KOPT-K1 (cell line): ENCODE measurements around the gene MYO1F.
A peak's percentile ranks its signal among the peaks of the same experiment; 100 is the strongest.

ENCODE experiments used
- H3K27ac ChIP-seq: fragments of 200-600 bp; sonication (generic); 2 replicates; pipeline ENCODE4 v1.5.1; 2016; ENCODE audit warnings: antibody characterized with exemption, mild to moderate bottlenecking, low read depth, low read length; ENCODE audit not compliant: poor library complexity, severe bottlenecking
- H3K36me3 ChIP-seq: fragments of 200-600 bp; sonication (generic); 2 replicates; pipeline ENCODE4 v1.5.1; 2017; ENCODE audit warnings: antibody characterized with exemption, mild to moderate bottlenecking, low read length, moderate library complexity; ENCODE audit not compliant: insufficient read depth
- H3K9me3 ChIP-seq: fragments of 200-600 bp; sonication (generic); 2 replicates; pipeline ENCODE4 v1.5.1; 2017; ENCODE audit warnings: antibody characterized with exemption, low read length, mild to moderate bottlenecking; ENCODE audit not compliant: insufficient read depth, poor library complexity, severe bottlenecking

The MYO1F gene

DNA sequence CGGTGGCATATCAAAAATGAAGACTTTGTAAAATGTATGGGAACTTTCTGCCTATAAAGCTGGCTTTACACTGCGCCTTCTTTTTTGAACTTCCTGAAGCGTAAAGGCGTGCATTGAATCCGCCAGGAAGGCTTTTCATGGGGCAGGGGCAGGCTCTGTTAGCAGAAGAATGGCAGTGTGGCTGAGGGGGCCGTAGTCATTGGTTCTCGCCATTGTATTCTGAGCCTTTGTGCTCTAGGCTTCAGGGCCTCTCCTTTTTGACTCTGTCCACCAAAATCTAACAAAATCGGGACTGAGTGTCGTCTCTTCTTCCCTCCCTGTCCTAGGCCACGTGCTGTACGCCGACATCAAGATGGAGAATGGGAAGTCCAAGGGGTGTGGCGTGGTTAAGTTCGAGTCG, 88.9 kb downstream of the MYO1F start:
- Histone ChIP-seq H3K36me3 (peaks cover 74% of the 10 kb centered on the region), H3K27ac (peak overlapping the region; percentile 72), H3K9me3 (no peaks in the 10 kb centered on the region)

DNA sequence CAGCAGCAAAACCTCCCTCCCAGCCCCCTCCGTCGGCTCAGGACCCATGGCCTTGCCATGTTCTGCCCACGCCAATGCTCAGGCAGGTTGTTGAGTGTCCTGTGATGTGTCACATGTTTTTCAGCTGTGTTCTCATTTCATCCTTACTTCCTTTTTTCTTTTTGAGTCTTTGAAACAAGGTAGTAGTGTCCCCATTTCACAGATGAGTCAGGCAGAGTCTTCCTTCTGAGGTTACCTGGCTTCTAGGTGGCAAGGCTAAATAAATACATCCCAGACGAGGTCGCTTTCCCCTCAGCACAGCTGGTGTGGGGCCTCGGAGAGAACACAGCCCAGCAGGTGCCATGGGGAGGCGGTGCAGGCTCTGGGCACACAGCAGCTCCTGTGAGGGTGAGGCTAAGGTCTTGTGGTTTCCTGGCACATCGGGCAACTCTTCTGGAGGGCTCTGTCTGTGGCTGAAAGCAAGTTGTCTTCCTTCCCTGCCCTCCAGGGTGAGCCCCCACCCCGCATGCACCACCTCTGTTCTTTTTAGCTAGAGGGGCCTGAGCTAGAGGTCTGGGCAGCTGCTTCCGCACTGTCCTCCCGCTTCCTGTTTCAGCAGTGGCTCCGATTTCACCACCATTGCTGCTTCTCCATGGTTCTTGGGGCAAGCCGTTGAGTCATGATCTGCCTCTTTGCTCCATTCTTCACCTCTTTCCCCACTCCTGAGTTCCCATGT, 89.9 kb downstream of the MYO1F start:
- peak overlapping the region; percentile 72 for H3K27ac ChIP-seq
- H3K36me3 ChIP-seq, result peaks cover 85% of the 10 kb centered on the region
- H3K9me3 ChIP-seq, result no peaks in the 10 kb centered on the region

DNA sequence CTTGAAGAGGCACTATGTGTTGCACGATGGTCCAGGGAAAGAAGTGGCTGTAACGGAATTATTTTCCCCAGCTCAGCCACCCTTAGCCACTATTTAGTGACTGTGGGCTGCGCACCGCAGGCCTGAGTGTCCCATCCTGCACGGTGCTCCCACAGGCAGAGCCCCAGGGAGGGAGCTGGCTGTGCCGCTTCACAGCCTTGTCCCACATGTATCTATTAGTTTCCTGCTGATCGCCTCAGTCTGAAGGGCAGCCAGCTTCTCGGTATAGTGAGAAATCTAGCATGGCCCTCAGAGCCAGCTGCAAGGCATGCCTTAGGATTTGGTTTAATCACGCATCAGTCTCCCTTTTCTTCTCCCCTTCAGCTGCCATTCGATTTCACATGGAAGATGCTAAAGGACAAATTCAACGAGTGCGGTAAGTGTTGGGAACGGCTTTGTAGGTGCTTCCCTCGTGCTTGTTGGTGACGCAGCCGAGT, 90.5 kb downstream of the MYO1F start:
- peaks cover 91% of the 10 kb centered on the region for H3K36me3 ChIP-seq

DNA sequence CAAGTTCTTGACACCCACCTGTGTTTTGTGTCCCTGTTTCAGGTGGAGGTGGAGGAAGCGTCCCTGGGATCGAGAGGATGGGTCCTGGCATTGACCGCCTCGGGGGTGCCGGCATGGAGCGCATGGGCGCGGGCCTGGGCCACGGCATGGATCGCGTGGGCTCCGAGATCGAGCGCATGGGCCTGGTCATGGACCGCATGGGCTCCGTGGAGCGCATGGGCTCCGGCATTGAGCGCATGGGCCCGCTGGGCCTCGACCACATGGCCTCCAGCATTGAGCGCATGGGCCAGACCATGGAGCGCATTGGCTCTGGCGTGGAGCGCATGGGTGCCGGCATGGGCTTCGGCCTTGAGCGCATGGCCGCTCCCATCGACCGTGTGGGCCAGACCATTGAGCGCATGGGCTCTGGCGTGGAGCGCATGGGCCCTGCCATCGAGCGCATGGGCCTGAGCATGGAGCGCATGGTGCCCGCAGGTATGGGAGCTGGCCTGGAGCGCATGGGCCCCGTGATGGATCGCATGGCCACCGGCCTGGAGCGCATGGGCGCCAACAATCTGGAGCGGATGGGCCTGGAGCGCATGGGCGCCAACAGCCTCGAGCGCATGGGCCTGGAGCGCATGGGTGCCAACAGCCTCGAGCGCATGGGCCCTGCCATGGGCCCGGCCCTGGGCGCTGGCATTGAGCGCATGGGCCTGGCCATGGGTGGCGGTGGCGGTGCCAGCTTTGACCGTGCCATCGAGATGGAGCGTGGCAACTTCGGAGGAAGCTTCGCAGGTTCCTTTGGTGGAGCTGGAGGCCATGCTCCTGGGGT, 91.5 kb downstream of the MYO1F start:
- H3K9me3 ChIP-seq, result no peaks in the 10 kb centered on the region
- H3K36me3 ChIP-seq, result peaks cover 98% of the 10 kb centered on the region
- H3K27ac ChIP-seq, result peak overlapping the region; percentile 72

More for the DNA sequence above, 90.5 kb downstream of the MYO1F start:
- no peaks in the 10 kb centered on the region for H3K9me3 ChIP-seq
- peak overlapping the region; percentile 72 for H3K27ac ChIP-seq

DNA sequence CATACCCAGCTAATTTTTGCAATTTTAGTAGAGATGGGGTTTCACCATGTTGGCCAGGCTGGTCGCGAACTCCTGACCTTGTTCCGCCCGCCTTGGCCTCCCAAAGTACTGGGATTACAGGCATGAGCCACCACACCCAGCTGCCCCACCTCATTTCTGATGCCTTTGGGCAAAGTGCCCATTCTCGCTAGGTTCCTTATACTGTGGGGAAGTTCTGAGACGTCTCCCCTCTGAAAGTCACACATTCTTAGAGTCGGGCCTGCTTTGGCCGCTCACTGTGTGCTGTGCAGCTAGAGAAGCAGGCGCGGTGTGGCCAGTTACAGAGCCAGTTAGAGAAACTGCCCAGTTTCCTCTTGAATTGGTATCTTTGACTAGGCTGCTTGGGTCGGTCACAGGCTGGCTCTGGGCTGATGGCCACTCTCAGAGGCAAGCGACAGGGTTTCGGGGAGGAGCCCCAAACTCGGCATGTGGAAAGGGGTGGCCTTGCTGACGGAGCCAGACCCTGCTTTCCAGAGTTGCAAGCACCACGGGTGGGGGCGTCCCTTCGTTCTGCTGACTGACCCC, 92.8 kb downstream of the MYO1F start:
- Histone ChIP-seq H3K9me3 (no peaks in the 10 kb centered on the region), H3K27ac (no peak overlapping the region), H3K36me3 (peaks cover 97% of the 10 kb centered on the region)

DNA sequence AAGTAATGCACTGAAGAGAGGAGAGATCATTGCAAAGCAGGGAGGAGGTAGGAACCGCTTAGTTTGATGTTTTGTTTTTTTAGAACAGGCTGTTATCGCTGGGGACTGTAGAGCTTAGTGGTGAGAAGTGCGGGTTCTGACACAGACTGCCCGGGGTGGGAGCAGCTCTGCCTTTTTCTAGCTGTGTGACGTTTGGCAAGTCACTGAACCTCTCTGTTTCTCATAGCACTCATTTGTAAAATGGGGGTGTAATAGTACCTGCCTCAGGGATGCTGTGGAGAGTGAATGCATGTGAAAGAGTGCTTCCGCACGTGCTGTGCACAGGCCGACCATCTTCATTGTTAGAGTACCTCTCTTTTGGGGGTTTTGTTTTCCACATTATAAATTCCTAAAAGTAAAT, 94.1 kb downstream of the MYO1F start:
- Histone ChIP-seq H3K27ac (no peak overlapping the region), H3K36me3 (peaks cover 97% of the 10 kb centered on the region), H3K9me3 (no peaks in the 10 kb centered on the region)

DNA sequence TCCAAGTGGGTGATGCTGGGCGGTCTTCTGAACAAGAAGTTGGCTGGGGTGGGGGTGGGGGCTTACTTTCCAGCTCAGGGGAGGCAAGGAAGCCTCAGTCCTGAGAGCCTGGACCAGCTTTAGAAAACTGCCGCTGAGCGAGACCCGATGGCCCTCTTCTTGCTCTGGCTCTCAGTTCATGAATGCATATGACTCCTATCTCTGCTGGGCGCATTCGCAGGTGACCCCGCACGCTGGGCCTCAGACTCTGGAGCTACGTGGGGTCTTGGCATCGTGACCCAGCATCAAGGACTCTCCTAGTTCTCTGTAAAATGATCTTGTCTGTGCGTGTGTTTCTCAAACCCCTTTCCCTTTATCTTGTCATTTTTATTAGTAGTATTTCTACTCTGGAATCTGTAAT, 94.5 kb downstream of the MYO1F start:
- Histone ChIP-seq H3K36me3 (peaks cover 97% of the 10 kb centered on the region), H3K27ac (no peak overlapping the region), H3K9me3 (no peaks in the 10 kb centered on the region)

DNA sequence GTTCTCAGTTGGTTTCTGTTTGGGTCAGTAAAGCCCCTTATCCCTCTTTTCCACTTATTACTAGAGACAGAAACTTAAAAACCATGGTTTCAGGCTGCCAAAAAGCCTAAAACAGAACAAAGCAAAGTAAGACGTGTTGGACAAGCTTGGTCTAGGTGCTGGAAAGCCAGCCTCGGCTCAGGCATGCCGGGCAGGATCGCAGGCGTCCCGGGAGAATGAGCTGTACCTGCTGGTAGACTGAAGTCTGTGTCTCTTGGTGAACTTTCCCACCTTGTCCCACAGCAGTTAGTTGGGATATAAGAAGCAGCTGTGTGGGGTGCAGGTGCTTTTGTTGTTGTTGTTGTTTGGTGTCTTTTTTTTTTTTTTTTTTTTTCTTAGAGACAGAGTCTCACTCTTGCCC, 95.6 kb downstream of the MYO1F start:
- Histone ChIP-seq H3K36me3 (peaks cover 99% of the 10 kb centered on the region), H3K27ac (no peak overlapping the region), H3K9me3 (no peaks in the 10 kb centered on the region)

DNA sequence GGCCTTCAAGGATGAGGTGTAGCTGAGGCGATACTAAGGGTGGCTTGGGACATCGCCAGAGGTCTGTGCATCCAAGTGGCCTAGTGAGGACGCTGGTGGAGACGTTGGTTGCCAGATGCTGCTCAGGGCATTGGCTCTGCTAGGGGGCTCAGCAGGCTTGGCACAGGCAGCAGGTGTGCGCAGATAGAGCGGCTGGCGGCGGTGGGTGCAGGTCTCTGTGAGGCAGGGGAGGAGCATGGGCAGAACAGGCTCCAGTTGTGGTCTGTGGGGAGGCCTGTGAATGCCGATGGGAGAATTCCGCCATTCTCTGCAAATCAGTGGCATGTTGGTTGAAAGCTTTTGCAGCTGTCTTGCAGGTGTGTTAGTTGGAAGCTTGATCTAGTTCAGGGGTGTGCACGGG, 96.0 kb downstream of the MYO1F start:
- peak overlapping the region; percentile 47 for H3K27ac ChIP-seq
- no peaks in the 10 kb centered on the region for H3K9me3 ChIP-seq
- peaks cover 99% of the 10 kb centered on the region for H3K36me3 ChIP-seq

DNA sequence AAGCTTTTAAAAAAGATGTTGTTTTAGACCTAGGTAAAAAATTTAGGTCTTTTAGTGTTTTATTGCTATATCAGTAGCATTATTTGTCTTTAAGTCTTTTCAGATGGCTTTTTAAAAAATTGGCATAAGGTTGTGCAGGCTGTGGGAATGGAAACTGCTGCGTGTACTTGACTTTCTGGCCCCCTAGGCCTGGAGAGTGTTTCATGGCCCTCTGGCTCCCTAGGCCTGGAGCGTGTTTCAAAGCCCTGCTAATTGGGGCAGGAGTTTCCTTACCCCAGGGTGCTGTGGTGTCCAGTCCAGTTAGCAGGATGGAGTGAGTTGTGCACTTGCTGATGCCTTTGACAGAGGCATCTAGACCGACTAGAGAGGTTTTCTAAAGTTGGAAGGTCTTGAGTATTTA, 98.6 kb downstream of the MYO1F start:
- Histone ChIP-seq H3K9me3 (no peaks in the 10 kb centered on the region), H3K27ac (no peak overlapping the region), H3K36me3 (peaks cover 99% of the 10 kb centered on the region)

DNA sequence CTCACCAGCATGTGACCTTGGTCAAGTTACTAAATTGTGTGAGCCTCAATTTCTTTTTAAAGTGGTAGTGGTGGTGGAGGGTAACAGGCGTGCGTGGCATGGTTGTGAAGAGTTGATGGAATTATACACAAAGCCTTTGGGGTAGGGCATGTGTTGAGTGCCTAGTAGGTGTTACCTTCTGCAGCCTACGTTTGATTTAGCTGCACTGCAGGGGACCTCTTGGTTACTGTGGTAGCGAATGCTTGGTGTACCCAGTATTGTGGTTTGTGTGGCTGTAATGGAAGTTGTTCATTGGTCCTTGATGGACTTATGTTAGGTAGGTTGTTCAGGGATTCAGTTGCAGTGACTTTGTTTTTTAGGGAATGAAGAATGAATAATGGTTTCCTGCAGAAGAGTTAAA, 99.4 kb downstream of the MYO1F start:
- Histone ChIP-seq H3K27ac (no peak overlapping the region), H3K36me3 (peaks cover 99% of the 10 kb centered on the region), H3K9me3 (no peaks in the 10 kb centered on the region)

DNA sequence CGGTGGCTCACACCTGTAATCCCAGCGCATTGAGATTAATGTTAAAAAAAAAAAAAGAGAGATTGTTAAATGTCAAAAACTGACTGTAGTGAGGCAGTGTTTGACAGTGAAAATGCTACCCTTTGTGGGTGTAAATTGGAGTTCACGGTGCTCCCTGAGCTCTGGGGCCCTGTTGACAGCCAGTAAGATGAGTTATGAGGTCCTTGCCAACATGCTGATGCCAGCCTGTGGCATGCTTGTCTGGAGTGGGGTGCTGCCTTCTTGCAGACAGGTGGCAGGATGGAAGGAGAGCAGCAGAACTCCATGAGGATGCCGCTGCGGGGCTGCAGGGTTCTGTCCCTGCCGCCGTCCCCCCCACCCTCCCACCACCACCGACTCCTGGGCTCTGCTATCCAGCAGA, 100.7 kb downstream of the MYO1F start:
- peaks cover 99% of the 10 kb centered on the region for H3K36me3 ChIP-seq
- no peaks in the 10 kb centered on the region for H3K9me3 ChIP-seq
- no peak overlapping the region for H3K27ac ChIP-seq

DNA sequence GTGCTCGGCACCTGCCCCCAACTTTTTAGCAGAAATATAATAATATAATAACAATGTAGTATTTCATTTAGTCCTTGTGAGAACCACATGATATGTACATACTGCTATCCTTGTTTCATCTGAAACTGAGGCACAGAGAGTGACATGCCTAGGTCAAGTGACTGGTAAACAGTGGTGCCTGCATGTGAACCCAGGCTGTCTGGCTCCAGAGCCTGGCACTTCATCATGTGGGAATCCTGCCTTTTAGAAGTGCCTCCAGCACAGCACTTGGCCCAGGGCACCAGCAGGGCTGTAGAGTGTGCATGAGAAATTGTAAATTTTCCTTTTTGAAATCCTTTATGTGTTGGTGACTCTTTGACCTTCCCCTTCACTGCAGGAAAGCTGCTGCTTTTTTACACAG, 102.2 kb downstream of the MYO1F start:
- Histone ChIP-seq H3K27ac (no peak overlapping the region), H3K9me3 (no peaks in the 10 kb centered on the region), H3K36me3 (peaks cover 99% of the 10 kb centered on the region)

DNA sequence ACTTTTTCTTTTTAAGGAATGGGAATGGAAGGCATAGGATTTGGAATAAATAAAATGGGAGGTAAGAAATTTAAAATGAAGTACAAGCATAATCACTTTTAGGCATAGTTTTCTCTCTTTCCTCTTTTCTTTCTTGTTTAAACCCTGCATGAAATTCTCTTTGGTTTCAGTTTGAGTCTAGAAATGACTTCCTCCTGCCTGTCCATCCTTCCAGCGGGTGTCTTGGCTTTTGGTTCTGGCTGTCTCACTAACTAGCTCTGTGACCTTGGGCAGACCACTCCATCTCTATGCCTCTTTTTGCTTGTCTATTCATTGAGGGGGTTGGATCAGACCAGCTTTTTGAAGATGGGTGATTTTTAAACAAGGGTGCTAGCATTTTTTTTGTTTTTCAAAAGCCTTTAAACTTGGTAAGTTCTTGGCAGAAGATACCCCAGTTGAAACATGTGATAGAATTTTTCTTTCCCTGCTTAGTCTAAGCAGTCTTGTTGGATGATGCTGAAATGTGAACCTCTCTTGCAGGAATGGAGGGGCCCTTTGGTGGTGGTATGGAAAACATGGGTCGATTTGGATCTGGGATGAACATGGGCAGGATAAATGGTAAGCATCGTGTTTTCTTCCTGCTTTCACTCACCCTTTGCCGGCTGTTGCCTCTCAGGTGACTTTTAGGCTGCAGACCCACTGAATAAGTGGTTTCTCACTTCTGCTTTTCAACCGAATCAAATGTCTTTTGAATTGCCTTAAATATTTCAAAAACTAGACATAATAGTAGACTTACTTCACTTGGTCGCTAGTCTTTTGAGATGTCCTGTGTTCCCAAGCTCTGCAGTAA, 103.4 kb downstream of the MYO1F start:
- Histone ChIP-seq H3K9me3 (no peaks in the 10 kb centered on the region), H3K36me3 (peaks cover 100% of the 10 kb centered on the region), H3K27ac (no peak overlapping the region)
